Embryonic facial prominence (tissue), 1 donor: ENCODE measurements around the gene CNIH2.
"Not testable (repeated sequence)": the region's sequence is repeated elsewhere in the genome, so short reads cannot be mapped to it uniquely, and the experiment has no call there.

ENCODE experiments used
- DNase-seq: peaks from one replicate; pipeline ENCODE4 v3.0.0-alpha.2; 2016; ENCODE audit errors: extremely low spot score

Gene CNIH2

DNA sequence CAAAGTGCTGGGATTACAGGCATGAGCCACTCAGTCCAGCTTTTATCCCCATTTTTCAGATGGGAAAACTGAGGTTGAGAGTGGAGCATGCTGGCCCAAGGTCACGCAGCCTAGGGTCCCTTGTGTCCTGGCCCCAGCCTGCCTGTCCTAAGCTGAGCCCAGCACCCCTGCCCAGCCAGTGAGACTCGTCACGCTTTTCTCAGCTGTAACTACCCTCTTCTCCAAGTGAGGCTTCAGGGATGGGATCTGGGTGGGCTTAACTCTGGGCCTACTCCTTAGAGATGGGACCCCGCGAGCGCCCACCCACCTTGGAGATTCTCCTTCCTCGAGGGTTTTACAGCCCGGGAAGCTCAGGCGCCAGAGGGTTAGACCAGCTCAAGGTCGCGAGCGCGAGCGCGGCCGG is 13.3 kb downstream of the CNIH2 start:
- no peak for DNase-seq

DNA sequence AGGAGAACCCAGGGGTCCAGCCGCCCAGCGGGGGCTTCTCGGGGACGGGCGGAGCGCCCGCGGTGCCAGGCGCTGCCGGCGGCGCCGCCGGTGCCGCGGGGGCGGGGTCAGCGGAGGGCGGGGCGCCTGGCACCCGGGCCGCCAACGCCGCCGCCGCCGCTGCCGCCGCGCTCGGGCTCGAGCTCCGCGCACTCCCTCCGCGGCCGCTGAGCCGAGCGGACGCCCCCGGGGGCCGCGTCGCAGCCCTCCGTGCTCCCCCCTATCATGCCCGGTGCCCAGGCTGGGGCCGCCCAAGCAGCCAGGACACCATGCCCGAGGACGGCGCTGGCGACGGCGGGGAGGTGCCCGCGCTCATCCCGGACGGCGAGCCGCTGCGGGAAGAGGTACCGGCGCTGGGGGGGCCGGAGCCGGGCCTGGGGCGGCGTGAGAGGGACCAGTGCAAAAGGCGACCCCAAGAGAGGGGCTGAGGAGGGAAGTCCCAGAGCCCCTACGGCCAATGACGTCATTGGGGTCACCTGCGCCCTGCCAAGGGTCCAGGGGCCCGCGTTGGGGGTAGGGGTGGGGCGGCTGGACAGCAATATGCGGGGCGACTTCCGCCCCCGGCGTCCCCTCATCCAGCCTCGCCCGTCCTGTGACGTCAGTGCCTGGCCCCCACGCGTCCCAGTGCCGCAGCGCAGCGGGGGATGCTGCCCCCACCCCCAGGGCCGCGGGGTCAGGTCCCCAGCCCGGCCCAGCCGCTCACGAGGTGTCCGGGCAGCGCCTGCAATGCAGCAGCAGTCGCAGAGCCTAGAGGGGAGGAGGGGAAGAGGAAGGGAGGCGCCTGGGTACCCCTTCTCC is 13.9 kb downstream of the CNIH2 start, which contains the start of gene TMEM151A:
TSS of gene TMEM151A (plus strand) at position 189 of the 837 bp plus-strand sequence. CDS start at position 309, 120 bp downstream.
- no peak for DNase-seq

DNA sequence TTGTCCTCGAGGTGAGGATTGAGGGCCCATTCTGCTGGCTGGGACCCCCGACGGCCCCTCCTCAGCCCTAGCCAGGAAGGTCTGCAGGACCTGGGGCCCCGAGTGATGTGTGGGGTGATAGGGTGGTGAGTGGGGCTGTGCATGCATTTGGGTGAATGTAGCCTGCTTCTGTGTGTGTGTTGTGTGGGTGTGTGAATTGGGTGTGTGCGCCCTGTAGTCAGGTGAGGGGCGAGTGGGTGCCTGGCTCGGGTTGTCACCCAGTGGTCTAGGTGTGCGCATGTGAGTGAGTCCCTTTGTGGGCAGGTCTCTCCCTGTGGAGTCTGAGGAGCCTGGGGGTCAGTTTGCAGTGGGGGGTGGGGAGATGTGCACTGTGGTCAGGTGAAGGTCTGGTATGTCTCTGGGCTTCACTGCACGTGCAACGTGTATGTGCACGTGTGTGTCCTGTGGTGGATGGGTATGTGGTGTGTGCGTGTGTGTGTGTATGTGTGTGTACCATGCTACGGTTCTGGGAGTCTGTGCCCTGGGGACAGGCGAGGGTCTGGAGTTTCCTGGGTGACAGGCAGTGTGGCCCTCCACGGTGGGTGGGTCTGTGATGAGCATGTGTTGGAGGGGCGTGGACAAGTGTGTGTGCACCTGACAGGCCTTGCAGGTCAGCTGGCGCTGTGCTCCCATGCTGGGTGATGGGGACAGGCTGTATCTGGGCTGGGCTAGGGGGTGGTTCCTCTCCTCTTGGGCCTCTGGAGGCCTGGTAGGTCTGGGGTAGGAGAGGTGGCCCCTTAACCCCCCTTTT is 14.8 kb downstream of the CNIH2 start:
- DNase-seq = no peak

DNA sequence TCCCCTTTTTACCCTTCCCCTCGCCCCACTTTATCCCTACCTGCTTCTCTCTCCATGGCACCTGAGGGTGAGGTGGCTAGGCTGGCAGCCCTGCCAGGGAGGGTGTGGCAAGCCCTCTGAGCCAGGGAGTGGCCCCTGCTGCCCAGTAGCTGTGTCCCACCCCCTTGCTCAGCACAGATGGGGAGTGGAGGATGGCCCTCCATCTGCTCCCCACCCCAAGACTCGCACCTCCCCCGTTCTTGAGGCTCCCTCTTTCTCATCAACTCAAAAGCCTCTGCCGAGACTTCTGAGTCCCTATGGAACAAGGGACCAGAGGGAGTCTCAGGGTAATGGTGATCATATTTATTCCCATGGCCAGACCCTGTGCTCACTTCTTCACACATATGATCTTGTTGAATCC is 15.4 kb downstream of the CNIH2 start:
- no peak for DNase-seq

DNA sequence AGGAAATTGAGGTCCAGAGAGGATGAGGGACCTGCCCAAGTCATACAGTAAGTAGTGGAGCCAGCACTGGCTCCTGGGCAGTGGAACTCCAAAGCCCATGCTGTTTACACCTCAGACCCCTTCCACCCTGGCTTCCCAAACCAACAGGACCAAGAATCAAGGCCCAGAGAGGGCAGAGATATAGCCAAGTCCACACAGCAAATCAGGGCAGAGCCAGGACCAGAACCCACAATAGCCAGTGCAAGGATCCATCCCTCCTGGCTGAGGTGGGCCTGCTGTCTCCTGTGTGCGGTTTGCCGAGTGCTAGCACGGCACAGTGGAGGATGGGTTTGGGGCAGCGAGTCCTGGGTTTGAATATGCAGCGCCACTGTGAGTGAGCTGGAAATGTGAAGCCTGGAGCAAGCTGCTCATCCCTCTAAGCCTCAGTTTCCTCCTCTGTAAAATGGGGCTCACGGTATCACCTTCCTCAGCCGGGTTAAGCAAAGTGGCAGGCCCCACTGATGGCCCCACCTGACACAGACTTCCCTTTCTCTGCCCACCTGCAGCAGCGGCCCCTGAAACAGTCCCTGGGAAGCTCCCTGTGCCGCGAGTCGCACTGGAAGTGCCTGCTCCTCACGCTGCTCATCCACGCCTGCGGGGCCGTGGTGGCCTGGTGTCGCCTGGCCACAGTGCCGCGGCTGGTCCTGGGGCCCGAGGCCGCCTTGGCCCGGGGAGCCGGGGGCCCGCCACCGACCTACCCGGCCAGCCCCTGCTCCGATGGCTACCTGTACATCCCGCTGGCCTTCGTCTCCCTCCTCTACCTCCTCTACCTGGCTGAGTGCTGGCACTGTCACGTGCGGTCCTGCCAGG is 16.0 kb downstream of the CNIH2 start:
- no peak for DNase-seq

DNA sequence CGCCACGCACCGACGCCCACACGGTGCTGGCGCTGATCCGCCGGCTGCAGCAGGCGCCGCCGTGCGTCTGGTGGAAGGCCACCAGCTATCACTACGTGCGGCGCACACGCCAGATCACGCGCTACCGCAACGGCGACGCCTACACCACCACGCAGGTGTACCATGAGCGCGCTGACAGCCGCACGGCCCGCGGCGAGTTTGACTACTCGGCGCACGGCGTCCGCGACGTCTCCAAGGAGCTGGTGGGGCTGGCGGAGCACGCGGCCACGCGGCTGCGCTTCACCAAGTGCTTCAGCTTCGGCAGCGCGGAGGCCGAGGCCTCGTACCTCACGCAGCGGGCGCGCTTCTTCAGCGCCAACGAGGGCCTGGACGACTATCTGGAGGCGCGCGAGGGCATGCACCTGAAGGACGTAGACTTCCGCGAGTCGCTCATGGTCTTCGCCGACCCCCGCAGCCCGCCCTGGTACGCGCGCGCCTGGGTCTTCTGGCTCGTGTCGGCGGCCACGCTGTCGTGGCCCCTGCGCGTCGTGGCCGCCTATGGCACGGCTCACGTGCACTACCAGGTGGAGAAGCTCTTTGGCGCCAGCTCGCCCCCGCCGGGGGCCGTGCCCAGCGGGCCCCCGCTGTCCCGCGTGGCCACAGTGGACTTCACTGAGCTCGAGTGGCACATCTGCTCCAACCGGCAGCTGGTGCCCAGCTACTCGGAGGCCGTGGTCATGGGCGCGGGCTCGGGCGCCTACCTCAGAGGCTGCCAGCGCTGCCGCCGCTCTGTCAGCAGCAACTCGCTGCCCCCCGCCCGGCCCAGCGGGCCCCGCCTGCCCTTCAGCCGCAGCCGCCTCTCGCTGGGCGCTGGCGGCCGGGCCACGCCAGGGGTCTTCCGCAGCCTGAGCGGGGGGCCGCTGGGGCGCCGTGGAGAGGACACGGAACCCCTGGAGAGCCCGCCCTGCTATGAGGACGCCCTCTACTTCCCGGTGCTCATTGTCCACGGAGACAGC is 16.9 kb downstream of the CNIH2 start:
- DNase-seq = no peak

DNA sequence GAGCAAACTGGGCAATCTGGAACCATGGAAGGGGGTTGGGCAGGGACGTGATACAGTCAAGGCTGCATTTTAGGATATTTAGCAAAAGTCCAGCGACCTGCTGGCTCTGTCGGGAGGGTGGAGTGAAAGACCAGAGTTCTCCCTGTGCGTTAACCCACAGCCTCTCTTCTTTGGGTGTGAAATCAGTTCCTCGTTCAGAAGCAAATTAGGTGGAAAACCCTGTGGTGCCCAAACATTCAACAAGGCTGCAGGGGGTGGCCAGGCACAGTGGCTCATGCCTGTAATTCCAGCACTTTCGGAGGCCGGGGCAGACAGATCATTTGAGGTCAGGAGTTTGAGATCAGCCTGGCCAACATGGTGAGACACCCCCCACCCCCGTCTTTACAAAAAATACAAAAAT is 19.6 kb downstream of the CNIH2 start:
- DNase-seq = no peak

DNA sequence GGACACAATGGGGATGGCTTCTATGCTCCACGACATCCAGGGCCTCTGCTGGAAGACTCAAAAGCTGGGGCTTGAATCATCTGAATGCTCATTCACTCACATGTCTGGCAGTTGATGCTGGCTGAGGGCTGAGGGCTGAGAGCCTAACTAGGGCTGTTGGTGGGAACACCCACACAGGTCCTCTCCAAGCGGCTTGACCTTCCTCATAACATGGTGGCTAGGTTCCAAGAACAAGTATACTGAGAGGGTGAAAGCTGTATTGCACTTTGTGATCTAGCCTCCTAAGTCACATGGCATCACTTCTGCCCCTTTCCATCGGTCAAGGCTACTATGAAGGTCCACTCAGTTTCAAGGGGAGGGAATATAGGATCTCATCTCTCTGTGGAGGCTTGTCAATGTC is 21.2 kb downstream of the CNIH2 start:
- DNase-seq = no peak

DNA sequence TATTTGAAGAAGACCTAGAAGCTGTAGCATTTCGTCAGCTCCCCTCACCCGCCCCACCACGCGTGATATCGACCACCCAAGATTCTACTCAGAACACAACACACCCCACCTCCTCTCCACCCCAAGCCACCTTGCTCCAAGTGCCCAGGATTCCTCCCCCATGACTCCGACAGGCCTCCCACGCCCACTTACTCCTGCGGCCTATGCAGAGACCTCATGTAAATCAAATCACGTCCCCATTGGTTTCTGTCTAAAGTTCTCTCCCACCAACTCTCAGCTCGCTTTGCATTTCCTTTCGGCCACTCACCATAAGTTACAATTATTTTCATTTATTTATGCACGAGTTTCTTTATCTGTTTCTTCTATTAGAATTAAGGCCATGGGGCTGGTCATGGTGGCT is 24.7 kb downstream of the CNIH2 start:
- DNase-seq = no peak

DNA sequence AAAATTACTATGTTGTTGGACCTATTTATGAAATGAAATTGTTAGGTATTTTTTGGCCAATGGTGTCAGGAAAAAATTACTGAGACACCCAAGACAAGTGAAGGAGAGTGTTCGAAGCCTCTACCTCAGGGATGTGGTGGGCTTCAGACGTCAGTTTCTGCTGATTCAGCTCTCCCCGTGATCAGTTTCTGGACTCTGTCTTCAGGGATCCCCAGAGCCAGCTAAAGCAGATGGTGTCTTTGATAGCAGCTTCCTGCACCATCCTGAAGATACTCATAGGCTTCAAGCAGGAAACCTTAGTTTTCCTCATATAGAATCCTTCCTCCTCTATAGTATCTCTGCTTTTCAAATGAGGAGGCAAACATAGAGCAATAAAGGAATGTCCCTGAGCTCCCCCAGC is 31.5 kb downstream of the CNIH2 start:
- DNase-seq = no peak

DNA sequence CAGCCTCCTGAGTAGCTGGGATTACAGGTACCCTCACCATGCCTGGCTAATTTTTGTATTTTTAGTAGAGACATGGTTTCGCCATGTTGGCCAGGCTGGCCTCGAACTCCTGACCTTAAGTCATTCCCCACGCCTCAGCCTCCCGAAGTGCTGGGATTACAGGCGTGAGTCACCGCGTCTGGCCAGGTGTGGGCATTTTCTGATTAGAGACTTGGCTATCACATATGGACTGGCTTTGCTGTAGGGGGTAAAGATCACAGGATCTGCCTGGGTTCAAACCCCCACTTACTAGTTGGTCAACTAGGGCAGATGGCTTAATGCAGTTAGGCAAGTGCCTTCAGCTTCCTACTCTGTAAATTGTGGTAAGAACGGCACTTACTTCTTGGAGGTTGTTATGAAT is 32.3 kb downstream of the CNIH2 start:
- no peak for DNase-seq

DNA sequence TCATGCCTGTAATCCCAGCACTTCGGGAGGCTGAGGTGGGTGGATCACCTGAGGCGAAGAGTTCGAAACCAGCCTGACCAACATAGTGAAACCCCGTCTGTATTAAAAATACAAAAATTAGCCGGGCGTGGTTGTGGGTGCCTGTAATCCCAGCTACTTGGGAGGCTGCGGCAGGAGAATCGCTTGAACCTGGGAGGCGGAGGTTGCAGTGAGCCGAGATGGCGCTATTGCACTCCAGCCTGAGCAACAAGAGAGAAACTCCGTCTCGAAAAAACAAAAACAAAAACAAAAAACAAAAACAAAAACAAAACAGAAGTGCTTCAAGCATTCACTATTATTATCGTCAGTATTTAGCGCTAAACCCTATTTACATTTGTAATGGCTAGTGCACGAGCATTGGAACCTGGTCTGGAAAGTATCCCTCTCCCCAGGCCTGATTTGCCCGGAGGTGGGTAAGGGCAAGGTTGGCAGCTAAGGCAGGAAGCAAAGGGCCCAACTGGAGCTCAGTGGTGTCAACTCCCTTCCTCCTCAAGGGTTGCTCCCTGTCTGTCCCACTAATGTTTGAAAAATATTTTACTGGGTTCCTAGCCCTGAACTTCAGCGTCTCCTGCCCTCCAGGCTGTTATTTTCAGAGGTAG is 32.9 kb downstream of the CNIH2 start:
- not testable (repeated sequence) for DNase-seq

DNA sequence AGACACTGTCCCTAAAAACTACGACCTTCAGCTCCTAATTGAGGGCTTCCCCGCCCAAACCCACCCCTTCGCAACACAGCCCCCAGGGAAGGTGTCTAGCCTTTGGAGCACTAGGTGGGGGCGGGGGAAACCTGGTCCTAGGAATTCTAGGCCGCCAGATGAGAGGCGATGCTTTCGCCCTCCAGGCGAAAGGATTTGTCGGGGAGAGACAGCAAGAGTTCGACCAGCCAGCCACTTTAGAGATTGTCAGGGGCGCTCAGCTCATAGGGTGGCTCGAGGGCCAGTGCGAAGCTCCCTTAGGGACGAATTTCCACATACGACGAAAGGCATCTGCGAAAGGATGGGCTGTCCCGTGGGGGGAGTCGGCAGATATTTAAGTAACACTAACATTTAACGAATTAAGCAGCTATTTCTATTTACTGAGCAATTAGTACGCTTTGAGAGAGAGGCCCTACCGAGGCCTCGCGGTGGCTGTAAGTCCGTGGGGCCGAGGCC is 33.5 kb downstream of the CNIH2 start:
- DNase-seq = no peak

DNA sequence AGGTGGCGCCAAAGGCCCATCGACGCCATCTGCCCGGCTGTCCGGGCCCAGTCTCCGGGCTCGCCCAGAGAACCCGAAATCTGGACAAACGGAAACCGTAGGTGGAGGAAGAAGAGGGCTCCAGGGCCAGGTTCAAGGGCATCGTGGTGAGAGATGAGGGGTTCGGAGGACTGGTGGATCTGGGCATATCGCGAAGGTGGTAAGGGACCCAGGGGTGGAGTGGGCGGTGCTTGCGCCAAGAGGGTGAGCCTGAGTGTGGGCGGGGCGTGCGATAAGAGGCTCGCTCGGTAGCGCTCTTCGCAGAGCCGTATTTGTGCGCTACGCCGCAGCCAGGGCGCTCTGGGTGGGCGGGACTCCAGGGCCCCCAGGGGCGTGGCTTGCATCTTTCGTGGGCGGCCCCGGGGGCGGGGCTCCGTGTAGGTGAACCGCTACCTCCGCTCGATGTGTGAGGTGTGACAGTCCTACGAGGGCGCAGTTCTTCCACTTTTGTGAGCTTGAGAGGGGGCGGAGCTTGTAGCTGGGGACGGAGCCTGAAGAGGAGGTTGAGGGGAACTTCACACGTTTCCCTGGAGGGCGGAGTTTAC is 34.1 kb downstream of the CNIH2 start:
- DNase-seq = peak; percentile 73

DNA sequence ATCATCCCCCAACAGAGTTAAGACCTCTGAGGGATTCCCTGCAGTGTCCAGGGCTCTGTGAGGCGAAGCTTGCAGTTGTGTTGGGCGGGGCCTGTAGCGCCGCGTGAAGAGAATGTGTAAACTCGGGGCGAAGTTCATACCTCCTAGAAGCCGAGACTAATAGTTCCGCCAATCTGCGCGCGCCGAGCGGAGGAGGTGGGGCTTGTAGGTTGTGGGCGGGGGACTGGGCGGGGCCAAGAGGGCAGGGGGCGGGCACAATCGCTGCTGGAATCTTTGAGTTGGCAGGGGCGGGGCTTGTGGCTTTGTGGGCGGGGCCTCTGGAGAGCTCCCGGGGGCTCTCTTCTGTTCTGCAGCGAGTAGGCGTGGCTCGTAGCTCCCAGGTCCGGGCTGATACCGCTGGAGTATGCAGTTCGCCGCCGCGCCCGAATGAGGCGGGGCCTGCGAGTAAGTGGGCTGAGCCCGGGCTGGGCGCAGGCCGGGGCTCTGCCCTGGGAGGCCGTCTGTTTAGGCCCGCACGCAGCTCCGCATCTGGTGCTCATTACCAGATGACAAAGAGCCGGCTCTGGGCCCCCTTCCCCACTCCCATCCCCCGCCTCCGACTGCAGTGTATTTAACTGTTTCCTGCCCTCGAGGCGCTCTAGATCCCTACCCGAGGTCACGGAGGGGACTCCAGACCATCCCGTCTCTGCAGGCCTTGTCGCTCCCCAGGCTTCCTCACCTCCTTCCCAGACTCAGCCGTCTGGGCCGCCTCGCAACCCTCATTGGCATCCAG is 34.8 kb downstream of the CNIH2 start:
- peak; percentile 99 for DNase-seq

DNA sequence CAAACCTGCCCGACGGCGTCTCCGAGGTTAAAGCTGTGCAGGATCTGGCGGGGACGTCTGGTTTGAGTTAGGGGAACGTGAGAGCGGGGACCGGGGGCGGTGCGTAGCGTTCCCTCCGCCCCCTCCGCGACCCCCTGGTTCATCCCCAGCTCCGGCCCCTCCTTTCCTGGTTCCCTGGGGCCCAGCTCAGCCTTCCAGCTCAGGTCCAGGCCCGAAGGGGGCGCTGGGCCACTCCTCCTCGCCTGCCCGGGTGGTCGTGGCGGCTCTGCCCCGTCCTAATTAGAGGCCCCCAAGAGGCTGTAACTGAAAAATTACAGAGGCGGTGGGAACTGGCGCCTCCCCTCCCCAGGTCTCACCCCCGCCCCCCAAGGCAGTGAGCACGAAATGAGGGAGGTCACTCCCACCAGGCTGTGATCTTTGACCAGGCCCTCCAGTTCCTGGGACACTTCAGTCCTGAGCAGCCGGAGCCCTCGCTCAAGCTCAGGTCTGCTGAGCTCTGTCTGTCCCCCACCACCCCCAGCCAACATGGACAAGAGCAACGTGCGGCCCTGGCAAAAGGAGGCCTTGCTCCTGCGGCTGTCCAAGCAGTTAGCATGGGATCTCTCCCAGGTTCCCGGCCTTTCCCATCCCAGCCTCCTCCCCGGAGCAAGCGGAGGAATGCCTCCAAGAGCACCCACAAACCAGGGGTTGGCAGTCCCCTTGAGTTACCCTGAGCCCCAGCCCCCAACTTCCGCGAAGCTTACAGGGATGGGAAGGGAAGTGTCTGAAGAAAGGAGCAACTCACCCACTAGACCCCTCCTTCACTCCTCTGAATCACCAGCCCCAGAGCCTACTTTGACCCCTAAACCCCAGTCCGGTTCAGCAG is 35.6 kb downstream of the CNIH2 start:
- peak; percentile 91 for DNase-seq

DNA sequence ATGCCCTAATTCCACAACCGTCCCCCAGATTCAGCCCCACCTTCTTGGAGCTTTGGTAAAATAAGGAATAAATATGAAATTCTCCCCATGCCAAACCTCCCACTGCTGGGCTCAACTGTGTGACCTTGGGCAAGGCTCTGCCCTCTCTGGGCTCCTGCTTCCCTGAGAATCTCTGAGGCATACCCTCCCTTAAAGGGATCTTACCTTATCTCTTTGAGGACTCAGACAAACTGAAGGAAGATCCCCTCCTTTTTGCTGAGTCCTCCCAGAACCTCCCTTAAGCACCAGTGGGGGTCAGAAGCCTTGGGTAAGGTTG is 36.2 kb downstream of the CNIH2 start:
- DNase-seq = no peak
